CD4-positive, alpha-beta T cell treated with Interleukin-15 for 1 hour (primary cell): ENCODE results near the gene ATOH7.
"Not testable (repeated sequence)": the region's sequence is repeated elsewhere in the genome, so short reads cannot be mapped to it uniquely, and the experiment has no call there.

ENCODE experiments used
- DNase-seq: peaks from one replicate; pipeline ENCODE4 v3.0.0-alpha.2; 2020

The ATOH7 gene

GRCh38 chr10:68231817-68232251, at the start of gene ATOH7:
TSS of gene ATOH7 (minus strand) at chr10:68232113. CDS start at chr10:68231677, 436 bp downstream.
- no peak for DNase-seq

- no peak for DNase-seq
Measured at GRCh38 chr10:68280758-68281157, 48.8 kb upstream of the ATOH7 start.

- DNase-seq: not testable (repeated sequence)
Measured at GRCh38 chr10:68278906-68279753, 47.2 kb upstream of the ATOH7 start.

GRCh38 chr10:68277814-68278213, 45.9 kb upstream of the ATOH7 start:
- DNase-seq: not testable (repeated sequence)

- no peak for DNase-seq
Measured at GRCh38 chr10:68276224-68276623, 44.3 kb upstream of the ATOH7 start.

GRCh38 chr10:68275600-68276126, 43.8 kb upstream of the ATOH7 start:
- DNase-seq: no peak

- DNase-seq: no peak
Measured at GRCh38 chr10:68272833-68273232, 40.9 kb upstream of the ATOH7 start.

GRCh38 chr10:68271196-68271882, 39.4 kb upstream of the ATOH7 start:
- no peak for DNase-seq

GRCh38 chr10:68269562-68270290, 37.8 kb upstream of the ATOH7 start:
- DNase-seq: no peak

- DNase-seq: no peak
Measured at GRCh38 chr10:68261132-68261856, 29.4 kb upstream of the ATOH7 start.

GRCh38 chr10:68253346-68253745, 21.4 kb upstream of the ATOH7 start:
- DNase-seq: no peak

- no peak for DNase-seq
Measured at GRCh38 chr10:68251625-68252495, 19.9 kb upstream of the ATOH7 start.

GRCh38 chr10:68251151-68251550, 19.2 kb upstream of the ATOH7 start:
- no peak for DNase-seq

GRCh38 chr10:68249297-68249696, 17.4 kb upstream of the ATOH7 start:
- DNase-seq: no peak

GRCh38 chr10:68247931-68248330, 16.0 kb upstream of the ATOH7 start:
- DNase-seq: no peak

GRCh38 chr10:68246397-68246796, 14.5 kb upstream of the ATOH7 start:
- not testable (repeated sequence) for DNase-seq

GRCh38 chr10:68242051-68242450, 10.1 kb upstream of the ATOH7 start:
- DNase-seq: no peak

GRCh38 chr10:68239596-68240150, 7.8 kb upstream of the ATOH7 start:
- no peak for DNase-seq

GRCh38 chr10:68239069-68239468, 7.2 kb upstream of the ATOH7 start:
- DNase-seq: no peak

- no peak for DNase-seq
Measured at GRCh38 chr10:68238371-68238770, 6.5 kb upstream of the ATOH7 start.

GRCh38 chr10:68237173-68237572, 5.3 kb upstream of the ATOH7 start:
- DNase-seq: no peak
